ENCODE results near the gene ANO6.

- TF ChIP-seq POLR2A (IDR thresholded peaks at IDR 0.05; ENCODE audit: low read depth, low read length) (no peak), SPI1 (IDR thresholded peaks at IDR 0.05; ENCODE audit: low read depth, low read length) (no peak)
Measured at GRCh38 chr12:45464699-45465098, 248.8 kb downstream of the ANO6 start.

All from GM12891 (cell line).